Activated CD8-positive, alpha-beta memory T cell treated with anti-CD3 and anti-CD28 coated beads for 36 hours (primary cell): ENCODE data around the gene SSC4D. TPM values are rescaled to one million over a fixed set of nuclear protein-coding genes. Genes with fewer than 3 reads are reported as not detected.
"Not testable (repeated sequence)": the region's sequence is repeated elsewhere in the genome, so short reads cannot be mapped to it uniquely, and the experiment has no call there.

Experiments
- CTCF ChIA-PET: fragments of 350-600 bp; sonication (Branson Sonifier 250); formaldehyde crosslinking; loops from one replicate; lab custom pipeline; 2021; ENCODE audit warnings: antibody characterized with exemption; lab: Charles Lee
- POLR2A ChIA-PET: fragments of 350-600 bp; sonication (Branson Sonifier 250); formaldehyde crosslinking; loops from one replicate; lab custom pipeline; 2021; ENCODE audit warnings: antibody characterized with exemption; lab: Charles Lee
- total RNA-seq, 2 experiments: library from RNA; stranded (reverse); gene quantifications; one replicate each; pipeline ENCODE4 v1.2.3, GENCODE V29; 2021

Gene SSC4D
- total RNA-seq, 2 experiments from 2014 or later = 0.40 to 0.63 TPM

- POLR2A ChIA-PET = interaction anchor here (0.6 to 1.7 kb wide), 3 partner anchors 35 to 635 kb away, joined by 3 to 5 read pairs (median 3); partner anchors contain the start of gene YWHAG
These were observed 16.1 kb downstream of the SSC4D start for GRCh38 chr7:76393116-76394031.

DNA sequence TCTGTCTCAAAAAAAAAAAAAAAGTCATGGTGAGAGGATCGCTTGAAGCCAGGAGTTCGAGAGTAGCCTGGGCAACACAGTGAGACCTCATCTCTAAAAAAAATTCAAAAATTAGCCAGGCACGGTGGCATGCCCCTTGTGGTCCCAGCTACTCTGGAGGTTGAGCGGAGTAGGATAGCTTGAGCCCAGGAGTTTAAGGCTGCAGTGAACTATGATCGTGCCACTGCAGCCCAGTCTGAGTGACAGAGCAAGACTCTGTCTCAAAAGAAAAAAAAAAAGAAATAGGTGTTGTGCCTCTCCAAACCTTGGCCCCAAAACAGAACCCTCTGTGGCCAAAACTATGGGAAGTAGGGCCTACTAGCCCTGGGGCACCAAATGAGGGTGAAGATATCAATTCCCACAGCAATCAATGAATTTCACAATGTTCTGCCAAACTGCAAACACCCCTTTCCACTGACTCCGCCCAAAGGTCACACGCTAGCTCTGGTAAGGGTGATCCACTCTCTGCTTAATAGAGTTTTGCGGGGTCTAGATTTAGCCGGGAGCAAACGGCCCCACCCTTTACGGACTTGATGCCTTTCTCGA is 16.9 kb downstream of the SSC4D start:
- ChIA-PET CTCF (interaction anchor here (0.7 kb wide), 1 partner anchor 15 kb away, joined by 3 read pairs; no protein-coding TSS in a partner anchor), POLR2A (interaction anchor here (0.7 to 1.7 kb wide), 2 partner anchors 34 to 635 kb away, joined by 3 to 5 read pairs; partner anchors contain the start of gene YWHAG)

More at GRCh38 chr7:76393116-76394031, 16.1 kb downstream of the SSC4D start:
- CTCF ChIA-PET = interaction anchor here (0.7 kb wide), 1 partner anchor 15 kb away, joined by 3 read pairs; no protein-coding TSS in a partner anchor

DNA sequence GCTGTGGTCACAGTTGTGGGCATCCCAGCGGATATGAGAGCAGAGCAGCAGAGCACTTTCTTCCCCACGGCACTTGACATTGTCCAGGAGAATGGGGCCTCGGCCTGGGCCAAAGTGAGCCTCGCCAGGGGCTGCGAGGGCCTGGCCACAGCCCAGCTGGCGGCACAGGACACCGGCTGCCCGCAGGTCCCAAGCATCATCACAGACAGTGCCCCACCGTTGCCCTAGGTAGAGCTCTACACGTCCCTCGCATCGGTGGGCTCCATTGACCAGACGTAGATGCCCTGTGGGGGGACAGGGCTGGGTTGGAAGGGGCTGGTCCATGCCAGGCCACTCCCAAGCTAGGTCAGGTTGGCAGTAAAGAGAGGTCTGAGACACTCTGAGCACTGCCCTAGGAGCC is 19.4 kb downstream of the SSC4D start:
- ChIA-PET POLR2A (interaction anchor here (0.6 kb wide), 1 partner anchor 25 kb away, joined by 15 read pairs; no protein-coding TSS in a partner anchor), CTCF (interaction anchor here (0.5 kb wide), 1 partner anchor 1351 kb away, joined by 4 read pairs; no protein-coding TSS in a partner anchor)

DNA sequence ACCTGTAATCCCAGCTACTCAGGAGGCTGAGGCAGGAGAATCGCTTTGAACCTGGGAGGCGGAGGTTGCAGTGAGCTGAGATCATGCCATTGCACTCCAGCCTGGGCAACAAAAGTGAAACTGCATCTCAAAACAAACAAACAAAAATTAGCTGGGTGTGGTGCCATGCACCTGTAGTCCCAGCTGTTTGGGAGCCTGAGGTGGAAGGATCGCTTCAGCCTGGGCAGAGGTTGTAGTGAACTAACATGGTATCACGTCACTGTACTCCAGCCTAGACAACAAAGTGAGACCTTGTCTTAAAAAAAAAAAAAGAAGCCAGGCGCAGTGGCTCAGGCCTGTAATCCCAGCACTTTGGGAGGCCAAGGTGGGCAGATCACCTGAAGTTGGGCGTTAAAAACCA is 21.7 kb downstream of the SSC4D start:
- POLR2A ChIA-PET, CTCF ChIA-PET: not testable (repeated sequence)

- POLR2A ChIA-PET = interaction anchor here (0.9 kb wide), 1 partner anchor 28 kb away, joined by 3 read pairs; the partner anchor contains the start of gene YWHAG
- CTCF ChIA-PET = no interaction called here
These were observed 22.7 kb downstream of the SSC4D start for GRCh38 chr7:76386691-76387260.

- CTCF ChIA-PET = no interaction called here
- POLR2A ChIA-PET = no interaction called here
These were observed 26.2 kb downstream of the SSC4D start for GRCh38 chr7:76383089-76383944.

DNA sequence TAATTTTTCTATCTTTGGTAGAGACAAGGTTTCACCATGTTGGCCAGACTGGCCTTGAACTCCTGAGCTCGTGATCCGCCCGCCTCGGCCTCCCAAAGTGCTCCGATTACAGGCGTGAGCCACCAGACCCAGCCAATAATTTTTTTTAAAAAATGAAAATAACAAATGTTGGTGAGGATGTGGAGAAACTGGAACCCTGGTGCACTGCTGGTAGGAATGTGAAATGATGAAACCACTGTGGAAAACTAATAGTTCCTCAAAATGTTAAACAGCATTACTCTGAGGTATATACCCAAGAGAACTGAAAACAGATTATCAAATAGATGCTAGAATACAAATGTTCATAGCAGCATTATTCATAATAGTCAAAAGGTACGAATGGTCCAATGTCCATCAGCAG is 27.7 kb downstream of the SSC4D start:
- POLR2A ChIA-PET = no interaction called here
- CTCF ChIA-PET = no interaction called here

- CTCF ChIA-PET = interaction anchor here (1.1 kb wide), 1 partner anchor 21 kb away, joined by 3 read pairs; no protein-coding TSS in a partner anchor
- POLR2A ChIA-PET = no interaction called here
These were observed 28.9 kb downstream of the SSC4D start for GRCh38 chr7:76380623-76380966.

DNA sequence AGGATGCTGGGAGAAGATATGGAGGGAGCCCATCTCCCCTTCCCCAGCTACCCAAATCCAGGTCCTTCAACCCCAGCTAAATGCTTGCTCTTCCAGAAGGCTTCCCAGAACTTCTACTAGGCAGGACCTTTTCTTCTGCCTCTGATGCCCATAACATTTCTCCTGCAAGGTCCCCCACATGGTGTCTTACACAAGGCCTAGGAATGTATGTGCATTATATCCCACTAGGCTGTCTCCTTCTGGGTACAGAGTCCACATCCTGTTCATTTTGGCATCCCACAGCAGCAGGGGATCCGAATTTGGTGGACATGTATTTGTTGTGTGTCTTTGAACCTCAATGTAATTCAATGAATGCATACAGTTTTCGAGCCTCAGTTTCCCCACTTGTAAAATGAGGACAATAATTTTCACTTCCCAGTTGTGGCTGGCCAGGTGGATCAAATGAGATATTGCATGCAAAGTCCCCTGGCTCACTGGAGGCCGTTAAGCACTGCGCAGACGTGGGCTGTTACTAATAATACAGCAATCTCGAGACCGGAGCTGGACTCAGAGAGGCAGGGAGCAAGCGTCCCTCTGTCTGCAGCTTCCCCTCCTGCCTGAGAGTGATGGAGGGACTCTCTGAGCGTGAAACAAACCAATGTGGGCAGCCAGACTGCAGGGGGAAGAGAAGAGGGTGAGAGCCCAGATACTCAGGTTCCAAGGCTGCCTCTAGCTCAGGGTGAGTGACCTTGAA is 32.1 kb downstream of the SSC4D start:
- CTCF ChIA-PET = interaction anchor here (0.5 to 0.7 kb wide), 2 partner anchors 16 to 63 kb away, joined by 3 read pairs; no protein-coding TSS in a partner anchor
- POLR2A ChIA-PET = no interaction called here

- CTCF ChIA-PET = no interaction called here
- POLR2A ChIA-PET = no interaction called here
These were observed 34.2 kb downstream of the SSC4D start for GRCh38 chr7:76375251-76375650.

GRCh38 chr7:76372984-76373833 is 36.3 kb downstream of the SSC4D start:
- ChIA-PET POLR2A (no interaction called here), CTCF (no interaction called here)

GRCh38 chr7:76371396-76371795 is 38.1 kb downstream of the SSC4D start:
- ChIA-PET POLR2A (no interaction called here), CTCF (no interaction called here)

- ChIA-PET POLR2A (no interaction called here), CTCF (interaction anchor here (1.2 kb wide), 1 partner anchor 9 kb away, joined by 4 read pairs; no protein-coding TSS in a partner anchor)
These were observed 40.5 kb downstream of the SSC4D start for GRCh38 chr7:76369018-76369417.

DNA sequence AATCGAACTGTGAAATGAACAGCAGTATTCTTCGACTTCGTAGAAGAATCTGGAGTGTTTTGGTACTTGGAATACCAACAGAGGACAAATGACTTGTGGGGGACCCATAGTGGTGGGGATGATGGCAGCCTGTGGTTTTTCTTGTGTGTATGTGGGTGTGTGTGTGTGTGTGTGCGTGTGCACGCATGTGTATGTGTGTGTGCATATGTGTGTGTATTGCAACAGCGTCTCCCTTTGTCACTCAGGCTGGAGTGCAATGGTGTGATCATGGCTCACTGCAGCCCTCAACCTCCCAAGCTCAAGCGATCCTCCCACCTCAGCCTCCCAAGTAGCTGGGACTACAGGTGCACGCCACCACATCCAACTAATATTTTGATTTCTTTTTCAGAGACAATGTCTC is 41.3 kb downstream of the SSC4D start:
- ChIA-PET POLR2A (no interaction called here), CTCF (interaction anchor here (1.2 kb wide), 1 partner anchor 9 kb away, joined by 4 read pairs; no protein-coding TSS in a partner anchor)

DNA sequence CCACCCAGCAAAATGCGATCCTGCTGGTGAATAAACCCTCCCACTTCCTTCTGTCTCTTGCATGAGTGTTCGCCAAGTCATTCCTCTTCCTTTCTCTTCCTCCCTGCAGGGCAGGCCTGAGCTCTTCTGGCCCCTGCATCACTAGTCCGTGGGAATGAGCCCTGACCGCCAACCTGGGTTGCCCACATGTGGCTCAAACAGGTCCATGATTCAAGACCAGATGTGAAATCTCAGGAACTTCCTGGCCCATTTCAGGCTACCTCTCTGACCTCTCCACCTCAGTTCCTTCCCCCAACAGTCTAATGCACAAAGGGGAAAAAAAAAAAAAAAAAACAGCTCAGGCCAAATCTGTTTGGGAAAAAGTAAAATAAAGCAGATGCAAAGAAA is 45.3 kb downstream of the SSC4D start:
- ChIA-PET CTCF (interaction anchor here (1.0 to 1.2 kb wide), 2 partner anchors 50 to 317 kb away, joined by 3 to 4 read pairs; partner anchors contain the start of genes MDH2 and STYXL1), POLR2A (interaction anchor here (0.7 kb wide), 1 partner anchor 48 kb away, joined by 3 read pairs; no protein-coding TSS in a partner anchor)

- POLR2A ChIA-PET = not testable (repeated sequence)
- CTCF ChIA-PET = interaction anchor here (1.0 to 1.2 kb wide), 2 partner anchors 50 to 316 kb away, joined by 3 to 4 read pairs; partner anchors contain the start of genes MDH2 and STYXL1
These were observed 45.7 kb downstream of the SSC4D start for GRCh38 chr7:76363754-76364153.
